Panc1 (cell line): ENCODE measurements around the gene SPR. TPM values are rescaled to one million over a fixed set of nuclear protein-coding genes. Genes with fewer than 3 reads are reported as not detected.
A peak's percentile ranks its signal among the peaks of the same experiment; 100 is the strongest.

Experiments used
- ATAC-seq: fragments of 200-7000 bp; cut with Tn5 transposase; 2 replicates; pipeline ENCODE4 v1.9.1; 2020; ENCODE audit warnings: mild to moderate bottlenecking, moderate library complexity
- BruUV-seq: library from RNA; stranded (reverse); fragments of 400-500 nt; replicated peaks from 2 replicates; lab custom pipeline; 2021; lab: Mats Ljungman, UMichigan
- CTCF ChIA-PET: fragments of 300-600 bp; sonication (Branson Sonifier 250); formaldehyde crosslinking; loops from one replicate; lab custom pipeline; 2022; ENCODE audit warnings: antibody characterized with exemption; lab: Charles Lee
- POLR2A ChIA-PET: fragments of 300-600 bp; sonication (Branson Sonifier 250); formaldehyde crosslinking; loops from one replicate; lab custom pipeline; 2022; ENCODE audit warnings: antibody characterized with exemption; lab: Charles Lee
- DNase-seq: peaks from one replicate; pipeline ENCODE4 v3.0.0-alpha.2; 2010; ENCODE audit warnings: low read depth, low spot score
- H3K27ac ChIP-seq: 2 replicates; pipeline ENCODE4 v1.5.1; 2011; ENCODE audit warnings: mild to moderate bottlenecking, low read length, inconsistent platforms
- H3K27me3 ChIP-seq: fragments of 200-500 bp; sonication (Bioruptor generic); 2 replicates; pipeline ENCODE4 v1.6.0; 2014; ENCODE audit warnings: low read length, inconsistent platforms; ENCODE audit not compliant: control insufficient read depth, insufficient read depth
- H3K36me3 ChIP-seq: fragments of 200-500 bp; sonication (Bioruptor generic); 2 replicates; pipeline ENCODE4 v1.5.1; 2014; ENCODE audit warnings: inconsistent platforms, mild to moderate bottlenecking, low read length, moderate library complexity; ENCODE audit not compliant: control insufficient read depth, insufficient read depth
- H3K4me1 ChIP-seq: 2 replicates; pipeline ENCODE4 v1.5.1; 2011; ENCODE audit warnings: inconsistent platforms, mild to moderate bottlenecking, low read length, moderate library complexity; ENCODE audit not compliant: control insufficient read depth, insufficient read depth
- H3K4me3 ChIP-seq, 2 experiments: 2 replicates each; pipeline ENCODE4 v1.5.1; 2011 to 2012; ENCODE audit warnings: low read depth in 2 of 2, low read length in 2 of 2, mild to moderate bottlenecking in 2 of 2, inconsistent platforms in 1 of 2, moderate library complexity in 1 of 2
- H3K9me3 ChIP-seq: fragments of 200-500 bp; sonication (Bioruptor generic); 2 replicates; pipeline ENCODE4 v1.5.1; 2014; ENCODE audit warnings: low read depth, mild to moderate bottlenecking, inconsistent platforms, low read length, moderate library complexity; ENCODE audit not compliant: control insufficient read depth, insufficient read depth
- POLR2AphosphoS5 ChIP-seq: IDR thresholded peaks from 2 replicates; pipeline ENCODE4 v1.6.1; 2012; ENCODE audit warnings: mild to moderate bottlenecking, low read depth, low read length, moderate library complexity
- SIN3A ChIP-seq: IDR thresholded peaks from 2 replicates; pipeline ENCODE4 v1.6.1; 2012; ENCODE audit warnings: low read depth, mild to moderate bottlenecking, low read length, moderate library complexity, borderline replicate concordance; ENCODE audit not compliant: insufficient read depth
- TCF7L2 ChIP-seq: IDR thresholded peaks from 2 replicates; pipeline ENCODE4 v1.6.1; 2011; ENCODE audit warnings: mild to moderate bottlenecking, low read depth, low read length, inconsistent platforms
- in situ Hi-C: cut with HindIII; loops from 2 replicates; pipeline ENCODE4 v1.10.0; 2016; ENCODE audit warnings: low sequenced_read_pairs, low pct_unique_long_range_greater_than_20kb
- intact Hi-C: fragments of 100-400 bp; cut with micrococcal nuclease; formaldehyde crosslinking; loops from one replicate; pipeline ENCODE4 v1.10.0; 2022; ENCODE audit not compliant: unreplicated experiment
- total RNA-seq: library from RNA; stranded (reverse); gene quantifications from one replicate; pipeline ENCODE4 v1.2.1, GENCODE V29; 2021; ENCODE audit not compliant: unreplicated experiment
- TF ChIP-seq, protein P1 (sequence below): fragments of 450-650 bp; IDR thresholded peaks from 2 replicates; pipeline ENCODE4 v1.5.1; 2017; ENCODE audit warnings: mild to moderate bottlenecking
- TF ChIP-seq, protein P2 (sequence below), 2 experiments: IDR thresholded peaks; 2 replicates each; pipeline ENCODE4 v1.6.1; 2011 to 2012; ENCODE audit warnings: low read depth in 2 of 2, control low read depth in 1 of 2, low read length in 1 of 2, mild to moderate bottlenecking in 1 of 2, moderate library complexity in 1 of 2; ENCODE audit not compliant: insufficient read depth in 1 of 2

Gene SPR
- total RNA-seq, 1 experiment from 2014 or later = 75.4 TPM

DNA sequence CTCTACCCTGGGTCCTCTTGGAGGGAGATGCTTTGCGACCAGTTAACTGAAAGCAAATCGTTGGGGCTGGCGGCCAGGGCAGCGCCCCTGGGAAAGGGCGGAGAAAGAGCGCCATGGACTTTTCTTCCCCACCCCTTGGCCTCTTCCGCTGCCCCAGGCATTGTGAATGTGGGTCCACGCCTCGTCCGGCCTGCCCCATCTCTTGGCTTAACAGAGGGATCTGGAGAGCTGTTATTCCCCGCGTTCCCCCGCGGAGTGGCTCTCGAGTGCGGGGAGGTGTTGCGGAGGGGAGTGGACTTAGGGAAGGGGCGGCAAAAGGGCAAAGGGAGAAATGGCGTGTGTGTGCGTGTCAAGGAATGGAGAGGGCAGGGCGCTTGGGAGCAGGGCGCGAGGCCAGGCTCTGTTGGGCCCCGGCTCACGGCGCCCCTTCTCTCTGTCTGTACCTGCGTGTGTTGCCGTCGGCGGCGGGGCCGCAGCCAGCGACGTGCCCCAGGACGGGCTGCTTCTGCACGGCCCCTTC lies 36.7 kb downstream of the SPR start:
- ATAC-seq (no peak), DNase-seq (no peak)
- ChIA-PET CTCF (interaction anchor here (0.6 kb wide), 1 partner anchor 24 kb away, joined by 6 read pairs; no protein-coding TSS in a partner anchor), POLR2A (no interaction called here)
- no peak overlapping the region for H3K4me3 ChIP-seq
- H3K36me3 ChIP-seq = no peaks in the 10 kb centered on the region
- in situ Hi-C loops = no loop called here
- no peaks in the 10 kb centered on the region for H3K9me3 ChIP-seq
- no TSS peak for BruUV-seq
- no peaks in the 10 kb centered on the region; the same call in 1 of the 2 replicates for H3K4me1 ChIP-seq
- intact Hi-C loops = no loop called here
- peaks cover 43% of the 10 kb centered on the region for H3K27me3 ChIP-seq
- TF ChIP-seq POLR2AphosphoS5 (no peak), SIN3A (no peak), TCF7L2 (no peak)
- TF ChIP-seq, protein P1, sequence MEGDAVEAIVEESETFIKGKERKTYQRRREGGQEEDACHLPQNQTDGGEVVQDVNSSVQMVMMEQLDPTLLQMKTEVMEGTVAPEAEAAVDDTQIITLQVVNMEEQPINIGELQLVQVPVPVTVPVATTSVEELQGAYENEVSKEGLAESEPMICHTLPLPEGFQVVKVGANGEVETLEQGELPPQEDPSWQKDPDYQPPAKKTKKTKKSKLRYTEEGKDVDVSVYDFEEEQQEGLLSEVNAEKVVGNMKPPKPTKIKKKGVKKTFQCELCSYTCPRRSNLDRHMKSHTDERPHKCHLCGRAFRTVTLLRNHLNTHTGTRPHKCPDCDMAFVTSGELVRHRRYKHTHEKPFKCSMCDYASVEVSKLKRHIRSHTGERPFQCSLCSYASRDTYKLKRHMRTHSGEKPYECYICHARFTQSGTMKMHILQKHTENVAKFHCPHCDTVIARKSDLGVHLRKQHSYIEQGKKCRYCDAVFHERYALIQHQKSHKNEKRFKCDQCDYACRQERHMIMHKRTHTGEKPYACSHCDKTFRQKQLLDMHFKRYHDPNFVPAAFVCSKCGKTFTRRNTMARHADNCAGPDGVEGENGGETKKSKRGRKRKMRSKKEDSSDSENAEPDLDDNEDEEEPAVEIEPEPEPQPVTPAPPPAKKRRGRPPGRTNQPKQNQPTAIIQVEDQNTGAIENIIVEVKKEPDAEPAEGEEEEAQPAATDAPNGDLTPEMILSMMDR = no peak
- TF ChIP-seq, protein P2, sequence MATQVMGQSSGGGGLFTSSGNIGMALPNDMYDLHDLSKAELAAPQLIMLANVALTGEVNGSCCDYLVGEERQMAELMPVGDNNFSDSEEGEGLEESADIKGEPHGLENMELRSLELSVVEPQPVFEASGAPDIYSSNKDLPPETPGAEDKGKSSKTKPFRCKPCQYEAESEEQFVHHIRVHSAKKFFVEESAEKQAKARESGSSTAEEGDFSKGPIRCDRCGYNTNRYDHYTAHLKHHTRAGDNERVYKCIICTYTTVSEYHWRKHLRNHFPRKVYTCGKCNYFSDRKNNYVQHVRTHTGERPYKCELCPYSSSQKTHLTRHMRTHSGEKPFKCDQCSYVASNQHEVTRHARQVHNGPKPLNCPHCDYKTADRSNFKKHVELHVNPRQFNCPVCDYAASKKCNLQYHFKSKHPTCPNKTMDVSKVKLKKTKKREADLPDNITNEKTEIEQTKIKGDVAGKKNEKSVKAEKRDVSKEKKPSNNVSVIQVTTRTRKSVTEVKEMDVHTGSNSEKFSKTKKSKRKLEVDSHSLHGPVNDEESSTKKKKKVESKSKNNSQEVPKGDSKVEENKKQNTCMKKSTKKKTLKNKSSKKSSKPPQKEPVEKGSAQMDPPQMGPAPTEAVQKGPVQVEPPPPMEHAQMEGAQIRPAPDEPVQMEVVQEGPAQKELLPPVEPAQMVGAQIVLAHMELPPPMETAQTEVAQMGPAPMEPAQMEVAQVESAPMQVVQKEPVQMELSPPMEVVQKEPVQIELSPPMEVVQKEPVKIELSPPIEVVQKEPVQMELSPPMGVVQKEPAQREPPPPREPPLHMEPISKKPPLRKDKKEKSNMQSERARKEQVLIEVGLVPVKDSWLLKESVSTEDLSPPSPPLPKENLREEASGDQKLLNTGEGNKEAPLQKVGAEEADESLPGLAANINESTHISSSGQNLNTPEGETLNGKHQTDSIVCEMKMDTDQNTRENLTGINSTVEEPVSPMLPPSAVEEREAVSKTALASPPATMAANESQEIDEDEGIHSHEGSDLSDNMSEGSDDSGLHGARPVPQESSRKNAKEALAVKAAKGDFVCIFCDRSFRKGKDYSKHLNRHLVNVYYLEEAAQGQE (IDR thresholded peaks at IDR 0.05; ENCODE audit: insufficient read depth in 1 of 2, low read depth in 2 of 2, low read length in 1 of 2) = no peak
- H3K27ac ChIP-seq = no peak overlapping the region

DNA sequence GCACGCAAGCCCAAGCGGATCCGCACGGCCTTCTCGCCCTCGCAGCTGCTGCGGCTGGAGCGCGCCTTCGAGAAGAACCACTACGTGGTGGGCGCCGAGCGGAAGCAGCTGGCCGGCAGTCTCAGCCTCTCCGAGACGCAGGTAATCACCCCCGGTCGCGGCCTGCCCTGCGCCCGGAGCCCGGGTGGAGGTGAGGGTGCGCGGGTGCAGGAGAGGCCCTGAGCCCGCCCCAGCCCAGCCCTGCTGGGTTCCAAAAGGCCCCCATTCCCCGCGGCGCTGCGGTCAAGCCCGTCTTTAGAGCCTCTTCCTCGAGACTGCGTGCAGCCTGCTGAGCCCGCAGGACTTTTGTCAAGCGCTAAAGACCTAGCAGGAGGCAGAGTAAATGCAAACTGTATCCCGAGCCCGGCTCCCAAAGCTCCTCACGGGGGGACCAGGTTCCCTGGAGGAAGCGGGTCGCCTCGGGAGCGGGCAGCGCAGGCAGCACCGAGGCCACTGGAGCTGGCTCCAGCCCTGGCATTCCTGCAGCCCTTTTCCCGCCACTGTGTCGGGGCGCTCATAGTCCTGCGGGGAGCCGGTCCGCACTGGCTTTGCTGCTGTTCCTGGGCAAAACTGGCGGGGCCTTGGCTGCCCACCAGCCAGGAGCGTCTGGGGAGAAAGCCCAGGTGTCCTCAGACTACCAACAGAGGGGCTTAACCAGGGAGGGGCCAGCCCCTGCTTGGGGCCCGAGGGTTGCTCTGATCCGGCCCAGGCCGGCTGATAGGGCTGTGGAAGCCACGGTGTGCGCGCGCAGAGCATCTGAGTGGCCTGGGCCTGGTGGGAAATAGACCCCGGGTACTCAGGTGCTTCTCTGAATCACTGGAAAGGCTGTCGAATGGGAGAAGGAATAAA lies 37.4 kb downstream of the SPR start:
- peak; percentile 54; the same call in 1 of the 2 replicates for ATAC-seq
- POLR2A ChIA-PET = no interaction called here
- no peaks in the 10 kb centered on the region for H3K9me3 ChIP-seq
- intact Hi-C loops (no loop called here), in situ Hi-C loops (no loop called here)
- H3K27me3 ChIP-seq = peaks cover 41% of the 10 kb centered on the region
- H3K27ac ChIP-seq = no peak overlapping the region
- DNase-seq = no peak
- no peaks in the 10 kb centered on the region for H3K36me3 ChIP-seq
- H3K4me1 ChIP-seq = no peaks in the 10 kb centered on the region
- no TSS peak for BruUV-seq
- CTCF ChIA-PET = interaction anchor here (0.5 kb wide), 1 partner anchor 46 kb away, joined by 3 read pairs; no protein-coding TSS in a partner anchor
- TF ChIP-seq TCF7L2 = no peak
- no peak for TF ChIP-seq SIN3A
- TF ChIP-seq, protein P2 (IDR thresholded peaks at IDR 0.05; ENCODE audit: insufficient read depth in 1 of 2, low read depth in 2 of 2, low read length in 1 of 2) = no peak
- TF ChIP-seq, protein P1 = no peak
- no peak overlapping the region for H3K4me3 ChIP-seq
